Psoas muscle (tissue), 8 donors: ENCODE data around the gene NPHS1. TPM values are rescaled to one million over a fixed set of nuclear protein-coding genes. Genes with fewer than 3 reads are reported as not detected.
"Not testable (repeated sequence)": the region's sequence is repeated elsewhere in the genome, so short reads cannot be mapped to it uniquely, and the experiment has no call there.

Experiments used
- ATAC-seq, 4 donors: fragments of 200-7000 bp; cut with Tn5 transposase; one replicate each; pipeline ENCODE4 v1.9.1; 2020; ENCODE audit warnings: moderate library complexity in 3 of 4, mild to moderate bottlenecking in 2 of 4
- DNase-seq, 2 donors: peaks; one replicate each; pipeline ENCODE4 v3.0.0-alpha.2; 2020
- H3K27ac ChIP-seq: fragments of 200-600 bp; one replicate; pipeline ENCODE4 v1.8.0; 2022
- H3K27me3 ChIP-seq, 3 donors: fragments of 200-600 bp in 1 of 3; one replicate each; pipeline versions ENCODE4 v1.6.1 to v1.8.0; 2013 to 2022; ENCODE audit warnings: low read length in 2 of 3, mild to moderate bottlenecking in 2 of 3, moderate library complexity in 1 of 3; ENCODE audit not compliant: insufficient read depth in 3 of 3
- H3K36me3 ChIP-seq, 2 donors: fragments of 200-600 bp in 1 of 2; one replicate each; pipeline versions ENCODE4 v1.6.1 to v1.8.0; 2013 to 2022; ENCODE audit warnings: low read depth in 1 of 2, mild to moderate bottlenecking in 1 of 2, moderate library complexity in 1 of 2; ENCODE audit not compliant: insufficient read depth in 1 of 2
- H3K4me1 ChIP-seq: fragments of 200-600 bp; one replicate; pipeline ENCODE4 v1.8.0; 2022
- H3K4me3 ChIP-seq: fragments of 200-600 bp; one replicate; pipeline ENCODE4 v1.8.0; 2022; ENCODE audit warnings: mild to moderate bottlenecking
- H3K9me3 ChIP-seq: fragments of 200-600 bp; one replicate; pipeline ENCODE4 v1.8.0; 2022
- WGBS, 3 donors: extraction: QIAGEN DNeasy Blood & Tissue Kit; methylation state at CpG; one replicate each; pipeline versions ENCODE4 v1.1.6 to v1.1.7; 2013; 5-methylcytosine and 5-hydroxymethylcytosine counted together
- intact Hi-C, 2 donors: fragments of 100-400 bp; cut with DNase I; formaldehyde crosslinking; loops; one replicate each; pipeline versions ENCODE4 v1.11.0 to v1.14.2; 2022
- polyA plus RNA-seq, 3 donors: library from polyadenylated mRNA; stranded (reverse); fragments of 200-250 nt; gene quantifications; one replicate each; pipeline ENCODE4 v1.2.3, GENCODE V29; 2013
- total RNA-seq, 4 donors: library from RNA; stranded (reverse); fragmentation: NEBNext Ultra II Directional in 2 of 4; extraction: Animal tissue kit (Norgen Biotek cat#: 25700) in 2 of 4; gene quantifications; one replicate each; pipeline versions ENCODE4 v1.2.1 to v1.2.4, GENCODE V29; 2021 to 2023
- TF ChIP-seq, protein P1 (sequence below): fragments of 200-600 bp; IDR thresholded peaks from one replicate; pipeline ENCODE4 v1.8.0; 2022; ENCODE audit warnings: antibody characterized with exemption
- donor health status: healthy with polysubstance abuse.
- donor health status: DM: no; HTN: no; CAD: no; lungs with moderate emphysema.
- donor health status: Bipolar disorder and iron deficiency.
- donor health status: healthy.
- donor health status: DM: yes; HTN: yes; CAD: no.
- donor health status: DM: no; HTN: no; CAD: no.
- donor health status: DM: no; HTN: no; CAD: no.
- donor health status: DM: yes; HTN: yes; CAD: no.

Gene NPHS1
- total and polyA plus RNA-seq, 7 donors: not detected

DNA sequence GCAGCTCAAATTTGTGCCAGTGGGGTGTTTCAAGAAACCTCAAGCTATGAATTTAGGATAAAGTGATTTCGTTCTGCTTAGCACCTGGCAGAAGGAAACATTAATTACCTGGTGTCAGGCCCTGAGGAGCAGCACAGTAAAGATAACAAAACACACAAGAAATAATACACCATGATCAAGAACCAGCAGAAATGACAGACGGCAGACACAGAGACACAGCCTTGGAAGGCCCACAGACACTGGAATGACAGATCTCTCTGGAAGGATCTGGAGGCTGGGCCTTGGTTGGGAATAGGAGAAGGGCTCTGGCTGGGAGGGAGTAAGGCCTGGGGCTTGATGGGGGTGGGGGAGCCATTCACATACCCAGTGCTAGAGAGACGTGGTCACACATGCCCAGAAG lies 50.5 kb downstream of the NPHS1 start:
- Histone ChIP-seq H3K27me3 (peaks cover 0 to 29% (median 10%) of the 10 kb centered on the region in 3 donors), H3K36me3 (no peaks in the 10 kb centered on the region), H3K27ac (no peak overlapping the region), H3K4me1 (no peaks in the 10 kb centered on the region), H3K4me3 (no peak overlapping the region), H3K9me3 (no peaks in the 10 kb centered on the region)
- intact Hi-C loops: no loop called here
- no peak for DNase-seq
- TF ChIP-seq, protein P1, sequence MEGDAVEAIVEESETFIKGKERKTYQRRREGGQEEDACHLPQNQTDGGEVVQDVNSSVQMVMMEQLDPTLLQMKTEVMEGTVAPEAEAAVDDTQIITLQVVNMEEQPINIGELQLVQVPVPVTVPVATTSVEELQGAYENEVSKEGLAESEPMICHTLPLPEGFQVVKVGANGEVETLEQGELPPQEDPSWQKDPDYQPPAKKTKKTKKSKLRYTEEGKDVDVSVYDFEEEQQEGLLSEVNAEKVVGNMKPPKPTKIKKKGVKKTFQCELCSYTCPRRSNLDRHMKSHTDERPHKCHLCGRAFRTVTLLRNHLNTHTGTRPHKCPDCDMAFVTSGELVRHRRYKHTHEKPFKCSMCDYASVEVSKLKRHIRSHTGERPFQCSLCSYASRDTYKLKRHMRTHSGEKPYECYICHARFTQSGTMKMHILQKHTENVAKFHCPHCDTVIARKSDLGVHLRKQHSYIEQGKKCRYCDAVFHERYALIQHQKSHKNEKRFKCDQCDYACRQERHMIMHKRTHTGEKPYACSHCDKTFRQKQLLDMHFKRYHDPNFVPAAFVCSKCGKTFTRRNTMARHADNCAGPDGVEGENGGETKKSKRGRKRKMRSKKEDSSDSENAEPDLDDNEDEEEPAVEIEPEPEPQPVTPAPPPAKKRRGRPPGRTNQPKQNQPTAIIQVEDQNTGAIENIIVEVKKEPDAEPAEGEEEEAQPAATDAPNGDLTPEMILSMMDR: no peak
- 53 to 59% (median 53%) methylated on average over 3 of the region's 3 CpGs for WGBS, 3 donors
- no peak for ATAC-seq

DNA sequence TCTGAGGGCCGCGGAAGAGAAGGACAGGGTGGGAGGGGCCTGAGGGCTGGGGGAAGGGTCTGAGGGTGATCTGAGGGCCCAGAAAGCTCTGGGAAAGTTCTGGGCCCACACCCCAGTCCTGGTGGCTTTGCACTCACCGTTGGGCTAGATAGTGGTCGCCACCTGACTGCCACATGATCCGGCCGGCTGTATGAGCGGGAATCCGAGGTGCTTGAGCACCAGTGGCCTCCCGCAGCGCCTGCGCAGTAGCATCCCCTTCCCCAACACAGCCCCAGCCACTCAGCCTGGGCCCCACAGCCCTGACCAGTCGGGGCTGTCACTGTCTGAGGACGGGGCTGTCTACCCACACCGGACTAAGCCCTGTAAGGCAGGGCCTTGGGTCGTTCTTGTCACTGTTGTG lies 54.6 kb downstream of the NPHS1 start:
- TF ChIP-seq, protein P1: no peak
- peaks cover 0 to 41% (median 11%) of the 10 kb centered on the region in 3 donors for H3K27me3 ChIP-seq
- no peak overlapping the region for H3K4me3 ChIP-seq
- intact Hi-C loops: no loop called here
- no peaks in the 10 kb centered on the region for H3K9me3 ChIP-seq
- no peak overlapping the region for H3K27ac ChIP-seq
- DNase-seq (no peak), ATAC-seq (no peak)
- H3K4me1 ChIP-seq: no peaks in the 10 kb centered on the region
- 4 to 15% (median 5%) methylated on average over 14 to 15 of the region's 15 CpGs for WGBS, 3 donors
- no peaks in the 10 kb centered on the region for H3K36me3 ChIP-seq

GRCh38 chr19:35796645-35797542 lies 55.4 kb downstream of the NPHS1 start:
- Histone ChIP-seq H3K27ac (no peak overlapping the region), H3K36me3 (no peaks in the 10 kb centered on the region), H3K4me1 (no peaks in the 10 kb centered on the region), H3K4me3 (no peak overlapping the region), H3K27me3 (peaks cover 0 to 41% (median 11%) of the 10 kb centered on the region in 3 donors), H3K9me3 (no peaks in the 10 kb centered on the region)
- no peak for ATAC-seq
- no peak for DNase-seq
- TF ChIP-seq, protein P1: no peak
- intact Hi-C loops: no loop called here
- WGBS, 3 donors: 8 to 18% (median 8%) methylated on average over 39 of the region's 39 CpGs

- H3K36me3 ChIP-seq, intact Hi-C loops, H3K27ac ChIP-seq, H3K4me1 ChIP-seq, DNase-seq, H3K4me3 ChIP-seq, H3K9me3 ChIP-seq, ATAC-seq: not testable (repeated sequence)
- WGBS, 3 donors: 69 to 93% (median 88%) methylated on average over 1 of the region's 1 CpG
- H3K27me3 ChIP-seq: peaks cover 0 to 41% (median 11%) of the 10 kb centered on the region in 3 donors
These were observed 56.7 kb downstream of the NPHS1 start for GRCh38 chr19:35795564-35795963.

DNA sequence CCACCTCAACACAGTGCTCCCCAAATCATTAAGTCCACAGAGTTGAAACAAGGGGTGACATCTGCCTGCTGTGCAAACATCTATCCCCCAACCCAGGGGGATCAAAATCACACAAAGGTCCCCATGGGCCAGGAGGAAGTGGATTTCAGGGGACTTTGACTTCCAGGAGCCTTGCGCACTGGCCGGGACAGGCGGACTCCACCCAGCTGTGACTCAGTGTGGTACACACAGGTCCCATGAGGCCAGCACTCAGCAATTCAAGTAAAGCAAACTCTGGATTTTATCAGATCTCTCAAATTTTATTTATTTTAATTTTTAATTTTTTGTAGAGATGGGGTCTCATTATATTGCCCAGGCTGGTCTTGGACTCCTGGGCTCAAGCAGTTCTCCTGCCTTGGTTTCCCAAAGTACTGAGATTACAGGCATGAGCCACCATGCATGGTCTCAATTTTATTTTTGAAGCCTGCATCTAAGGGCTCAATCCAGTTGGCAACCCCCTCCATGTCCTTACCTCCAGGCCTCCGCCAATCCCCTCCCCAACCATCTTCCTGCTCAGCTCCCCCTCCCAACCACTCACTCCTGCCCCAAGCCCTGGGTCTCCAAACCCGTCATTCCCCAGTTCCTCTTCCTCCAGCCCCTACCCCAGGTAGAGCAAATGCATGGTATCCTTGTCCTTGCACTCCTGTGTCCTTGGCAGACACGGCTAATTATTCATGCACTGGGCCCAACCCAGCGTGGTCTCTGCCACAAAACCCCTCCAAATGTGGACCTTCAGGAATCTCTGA lies 58.7 kb downstream of the NPHS1 start:
- no peak for ATAC-seq
- DNase-seq: no peak
- peaks cover 0 to 29% (median 8%) of the 10 kb centered on the region in 3 donors for H3K27me3 ChIP-seq
- H3K4me1 ChIP-seq: no peaks in the 10 kb centered on the region
- WGBS, 3 donors: 64 to 66% (median 65%) methylated on average over 7 of the region's 7 CpGs
- TF ChIP-seq, protein P1: no peak
- intact Hi-C loops: no loop called here
- no peaks in the 10 kb centered on the region for H3K36me3 ChIP-seq
- no peaks in the 10 kb centered on the region for H3K9me3 ChIP-seq
- no peak overlapping the region for H3K27ac ChIP-seq
- no peak overlapping the region for H3K4me3 ChIP-seq
